HG02943 (cell line): ENCODE measurements around the gene SPPL3.

ENCODE experiments used
- ATAC-seq: cut with Tn5 transposase; IDR thresholded peaks from one replicate; pipeline ENCODE4 v1.9.1; 2021; ENCODE audit warnings: mild to moderate bottlenecking, low read depth, moderate library complexity; ENCODE audit not compliant: unreplicated experiment

SPPL3 gene

GRCh38 chr12:120825337-120825736 lies 78.8 kb downstream of the SPPL3 start:
- ATAC-seq: no peak

GRCh38 chr12:120822832-120823503 lies 81.2 kb downstream of the SPPL3 start:
- ATAC-seq: no peak

GRCh38 chr12:120821878-120822277 lies 82.3 kb downstream of the SPPL3 start:
- ATAC-seq: no peak

- no peak for ATAC-seq
Observed at GRCh38 chr12:120820884-120821510, 83.2 kb downstream of the SPPL3 start.

GRCh38 chr12:120818416-120818815 lies 85.7 kb downstream of the SPPL3 start:
- no peak for ATAC-seq

GRCh38 chr12:120817559-120818330 lies 86.4 kb downstream of the SPPL3 start:
- ATAC-seq: no peak

GRCh38 chr12:120816363-120816762 lies 87.8 kb downstream of the SPPL3 start:
- no peak for ATAC-seq

- no peak for ATAC-seq
Observed at GRCh38 chr12:120814903-120815429, 89.2 kb downstream of the SPPL3 start.

- no peak for ATAC-seq
Observed at GRCh38 chr12:120814203-120814902, 89.8 kb downstream of the SPPL3 start.

- ATAC-seq: no peak
Observed at GRCh38 chr12:120813588-120814153, 90.5 kb downstream of the SPPL3 start.

GRCh38 chr12:120810021-120810420 lies 94.1 kb downstream of the SPPL3 start:
- ATAC-seq: no peak

- ATAC-seq: no peak
Observed at GRCh38 chr12:120804428-120804827, 99.7 kb downstream of the SPPL3 start.

GRCh38 chr12:120801146-120801545 lies 103.0 kb downstream of the SPPL3 start:
- ATAC-seq: no peak

GRCh38 chr12:120800665-120801064 lies 103.5 kb downstream of the SPPL3 start:
- ATAC-seq: no peak

GRCh38 chr12:120799243-120800045 lies 104.7 kb downstream of the SPPL3 start:
- no peak for ATAC-seq

GRCh38 chr12:120798696-120799095 lies 105.5 kb downstream of the SPPL3 start:
- ATAC-seq: no peak

- no peak for ATAC-seq
Observed at GRCh38 chr12:120797677-120798642, 106.2 kb downstream of the SPPL3 start.

GRCh38 chr12:120795441-120796178 lies 108.5 kb downstream of the SPPL3 start:
- ATAC-seq: no peak
